HG03103 (cell line): ENCODE data around the gene SKAP1.
A peak's percentile ranks its signal among the peaks of the same experiment; 100 is the strongest.

Experiments used
- ATAC-seq: cut with Tn5 transposase; IDR thresholded peaks from one replicate; pipeline ENCODE4 v1.9.1; 2021; ENCODE audit warnings: low read depth; ENCODE audit not compliant: unreplicated experiment

Gene SKAP1

DNA sequence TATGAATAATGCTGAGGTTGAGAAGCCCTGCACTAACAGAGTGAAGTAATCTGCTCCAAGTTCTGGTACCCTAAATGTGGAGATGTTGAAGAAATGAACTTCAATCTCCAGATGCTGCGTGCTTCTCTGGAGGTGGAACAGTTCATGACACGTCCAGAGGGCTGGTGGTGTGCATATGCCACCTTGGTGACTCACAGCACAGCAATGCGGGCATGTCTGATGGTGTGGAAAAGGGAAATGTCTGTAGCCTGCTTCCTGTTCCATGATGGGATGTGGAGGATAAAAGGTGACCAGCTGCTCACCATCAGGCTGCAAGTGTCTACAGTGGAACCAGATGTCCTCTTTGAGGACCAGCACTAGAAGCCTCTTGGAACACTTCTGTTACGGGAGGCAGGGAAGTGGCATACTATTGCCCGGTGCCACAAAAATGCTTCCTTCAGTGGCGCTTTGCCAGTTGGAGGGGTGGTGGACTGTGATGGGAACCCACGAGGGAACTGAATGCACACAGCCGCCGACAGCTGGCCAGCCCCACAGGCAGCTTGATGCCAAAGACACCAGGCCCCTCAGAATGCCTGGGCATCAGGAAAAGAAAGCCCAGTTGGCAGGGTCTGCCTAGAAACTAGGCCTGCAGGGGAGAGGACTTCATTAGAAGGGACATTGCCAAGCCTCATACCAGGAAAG is 302.5 kb downstream of the SKAP1 start:
- ATAC-seq = no peak

DNA sequence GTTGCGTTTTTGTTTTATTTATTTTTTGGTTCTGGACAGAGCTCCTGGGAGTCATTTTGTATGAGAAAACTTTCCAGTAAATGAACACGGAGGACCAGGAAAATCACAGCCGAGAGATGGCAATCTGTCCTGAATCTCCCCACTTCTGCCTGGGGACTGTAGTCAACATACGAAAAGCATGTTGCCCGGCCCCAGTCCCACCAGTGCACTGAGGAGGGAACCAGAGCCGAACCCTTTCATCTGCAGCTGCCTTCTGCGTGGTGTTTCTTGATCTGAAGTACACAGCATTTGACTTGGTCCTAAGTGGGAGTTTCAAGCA is 303.5 kb downstream of the SKAP1 start:
- no peak for ATAC-seq

DNA sequence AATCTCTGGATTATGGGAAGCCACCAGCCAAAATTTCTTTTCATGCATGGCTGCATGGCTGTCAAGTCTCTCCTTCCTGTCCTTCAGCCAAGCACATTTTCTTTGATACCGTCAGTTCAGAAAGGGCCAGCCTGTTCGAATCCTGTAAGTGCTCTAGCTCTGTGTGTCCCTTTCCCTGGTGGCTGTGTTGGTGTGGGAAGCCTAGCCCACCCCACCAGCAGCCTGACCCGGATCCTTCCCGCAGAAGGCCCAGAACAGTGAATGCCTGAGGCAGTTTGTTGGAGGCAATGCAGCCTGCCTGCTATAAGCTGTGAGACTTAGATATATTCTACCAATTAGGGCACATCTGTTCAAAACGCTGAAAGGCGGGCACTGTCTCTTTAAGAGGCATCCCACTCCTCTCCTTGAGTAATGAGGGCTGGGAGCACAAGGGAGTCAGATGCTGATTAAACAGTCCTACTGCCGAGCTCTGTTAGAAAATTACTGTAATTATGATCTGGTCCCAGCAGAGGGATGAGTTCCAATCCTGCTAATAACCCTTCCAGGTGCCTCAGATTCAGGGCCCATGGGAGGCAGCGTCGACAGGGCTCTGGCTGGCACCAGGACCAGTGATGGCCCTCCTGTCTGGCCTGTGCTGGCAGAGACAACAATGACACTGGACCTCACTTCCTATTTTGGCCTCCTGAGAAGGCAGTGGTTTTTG is 304.0 kb downstream of the SKAP1 start:
- no peak for ATAC-seq

DNA sequence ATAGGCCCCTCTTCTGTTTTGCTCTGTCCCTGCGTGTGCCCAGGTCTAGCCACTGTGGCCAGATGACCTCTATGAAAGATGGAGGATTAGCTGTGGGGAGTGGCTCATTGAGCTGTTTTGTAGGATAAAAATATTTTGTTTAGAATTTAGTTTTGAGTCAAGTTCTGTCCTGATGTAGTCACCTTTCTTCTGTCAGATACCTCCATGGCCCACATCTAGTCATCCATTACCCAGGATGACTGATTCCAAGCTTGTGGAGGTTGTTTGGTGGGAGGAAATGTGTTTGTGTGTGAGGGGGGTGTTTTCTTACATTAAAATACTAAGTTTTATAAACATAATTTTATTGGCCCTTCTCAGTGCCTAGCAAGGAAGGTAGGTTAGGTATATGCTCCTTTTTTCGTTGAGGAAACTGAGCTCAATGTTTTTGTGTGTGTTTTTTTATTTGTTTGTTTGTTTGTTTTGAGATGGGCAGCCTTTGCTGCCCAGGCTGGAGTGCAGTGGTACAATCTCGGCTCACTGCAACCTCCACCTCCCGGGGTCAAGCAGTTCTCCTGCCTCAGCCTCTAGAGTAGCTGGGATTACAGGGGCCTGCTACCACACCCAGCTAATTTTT is 306.1 kb downstream of the SKAP1 start:
- no peak for ATAC-seq

DNA sequence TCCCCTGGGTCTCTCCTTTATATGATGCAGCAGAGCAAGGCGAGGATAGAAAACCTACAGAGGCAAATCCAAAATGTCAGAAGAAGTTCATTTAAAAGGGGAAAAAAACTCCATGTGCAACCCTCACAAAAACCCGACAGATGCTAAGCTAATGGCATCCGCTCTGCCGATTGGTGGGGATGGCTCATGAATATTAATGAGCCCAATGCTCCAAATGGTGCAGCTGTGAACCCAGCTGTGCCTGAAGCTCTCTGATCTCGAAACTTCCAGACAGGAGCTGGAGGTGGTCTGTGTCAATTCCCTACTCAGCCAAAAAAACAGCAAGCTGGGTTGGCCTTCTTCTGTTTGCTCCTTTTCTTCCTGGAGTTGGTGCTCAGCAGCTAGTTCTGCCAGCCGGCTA is 306.9 kb downstream of the SKAP1 start:
- no peak for ATAC-seq

DNA sequence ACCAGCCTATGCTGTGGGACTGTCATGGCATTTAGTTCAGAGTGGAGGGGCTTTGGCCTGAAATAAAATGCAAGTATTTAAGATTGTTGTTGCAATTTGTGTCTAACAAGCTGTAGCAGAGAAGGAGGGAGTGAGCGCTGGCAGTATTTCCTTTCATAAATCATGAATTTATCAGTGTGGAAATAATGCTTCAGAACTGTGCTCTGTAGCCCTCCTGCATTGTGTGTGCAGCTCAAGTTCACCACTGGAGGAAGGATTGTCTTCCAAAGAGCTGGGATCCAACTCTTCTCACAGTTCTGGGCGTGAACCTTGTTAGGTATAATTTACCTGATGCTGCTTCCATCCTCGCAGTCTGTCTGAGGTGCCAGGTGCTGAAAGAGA is 307.4 kb downstream of the SKAP1 start:
- no peak for ATAC-seq

DNA sequence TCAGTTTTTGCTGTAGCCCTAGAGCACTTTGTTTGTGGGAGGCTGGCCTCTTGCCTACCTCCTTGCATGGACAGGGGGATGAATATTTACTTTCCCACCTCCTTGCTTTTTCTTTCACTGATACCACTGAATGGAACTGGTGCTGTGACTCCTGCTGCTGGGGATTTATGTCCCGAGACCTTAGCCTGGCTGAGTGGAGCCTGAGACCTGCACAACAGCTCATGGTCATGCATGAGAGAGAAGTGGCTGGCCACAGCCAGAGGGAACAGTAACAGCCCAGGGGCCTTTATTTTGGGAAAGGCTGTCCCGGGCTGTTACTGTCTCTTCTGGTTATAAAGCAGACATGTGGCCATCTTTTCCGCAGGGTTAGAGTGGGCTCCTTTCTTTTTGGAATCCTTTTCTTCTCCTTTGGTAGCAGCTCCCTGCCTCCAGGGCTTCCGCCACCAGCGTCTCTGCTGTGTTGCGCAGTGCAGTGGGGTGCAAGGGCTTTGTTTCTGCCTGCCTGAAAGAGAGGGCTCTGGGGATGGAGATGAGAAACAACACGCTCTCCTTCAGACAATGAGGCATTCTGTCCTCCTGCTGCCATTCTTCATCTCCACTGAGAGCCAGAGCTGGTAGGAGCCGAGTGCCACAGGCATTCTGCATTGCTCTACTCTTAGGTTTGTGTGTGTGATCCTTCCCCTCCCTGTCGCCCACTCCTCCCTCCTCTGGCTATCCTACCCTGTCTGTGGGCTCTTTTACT is 307.9 kb downstream of the SKAP1 start:
- ATAC-seq = no peak

DNA sequence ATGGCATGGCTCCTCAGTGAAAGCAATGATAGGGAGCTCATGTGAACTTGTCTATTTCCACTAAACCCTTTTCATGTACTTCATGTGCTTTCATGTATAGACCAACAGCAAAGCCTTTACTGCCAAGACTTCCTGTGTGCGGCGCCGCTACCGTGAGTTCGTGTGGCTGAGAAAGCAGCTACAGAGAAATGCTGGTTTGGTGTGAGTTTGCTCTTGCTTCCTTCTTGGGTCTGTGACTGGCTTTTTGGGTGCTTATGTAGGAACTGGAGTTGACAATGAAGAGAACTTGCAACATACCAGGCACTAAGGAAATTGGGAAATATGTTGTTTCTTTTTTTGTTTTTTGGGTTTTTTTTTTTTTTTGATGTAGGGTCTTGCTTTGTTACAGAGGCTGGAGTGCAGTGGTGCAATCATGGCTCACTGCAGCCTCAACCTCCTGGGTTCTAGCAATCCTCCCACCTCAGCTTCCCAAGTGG is 316.8 kb downstream of the SKAP1 start:
- ATAC-seq = peak; percentile 46

DNA sequence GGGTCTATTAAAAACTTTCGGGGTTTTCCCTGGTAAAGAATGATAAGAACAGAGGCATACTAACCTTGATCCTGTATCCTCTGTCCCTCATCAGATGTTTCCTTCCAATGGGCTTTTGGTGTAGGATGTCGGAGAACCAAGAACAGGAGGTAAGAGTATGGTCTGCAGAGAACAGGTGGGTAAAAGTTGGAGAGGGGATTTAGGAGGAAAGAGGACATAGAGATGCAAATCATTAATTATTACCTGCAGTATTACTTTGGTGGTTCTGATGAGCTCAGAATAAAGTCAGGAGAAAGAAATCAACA is 318.1 kb downstream of the SKAP1 start:
- no peak for ATAC-seq

DNA sequence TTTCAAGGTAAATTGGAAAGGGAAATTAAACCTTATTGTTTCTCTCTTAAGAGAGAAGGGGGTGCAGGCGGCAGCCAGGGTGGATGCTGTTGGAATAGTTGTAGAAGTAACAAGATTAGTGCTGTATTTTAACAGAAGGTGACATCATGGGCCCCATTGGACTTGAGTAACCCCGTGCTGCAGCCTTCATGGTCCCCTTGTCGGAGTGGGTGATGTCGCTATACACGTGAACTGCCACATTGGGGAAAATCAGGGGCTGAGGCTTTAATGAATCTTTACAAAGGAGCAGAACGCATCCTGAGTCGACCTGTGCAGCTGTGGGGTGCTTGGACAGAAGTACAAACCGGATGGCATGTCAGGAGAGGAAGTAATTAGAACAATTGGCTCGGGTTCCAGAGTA is 319.3 kb downstream of the SKAP1 start:
- ATAC-seq = no peak

DNA sequence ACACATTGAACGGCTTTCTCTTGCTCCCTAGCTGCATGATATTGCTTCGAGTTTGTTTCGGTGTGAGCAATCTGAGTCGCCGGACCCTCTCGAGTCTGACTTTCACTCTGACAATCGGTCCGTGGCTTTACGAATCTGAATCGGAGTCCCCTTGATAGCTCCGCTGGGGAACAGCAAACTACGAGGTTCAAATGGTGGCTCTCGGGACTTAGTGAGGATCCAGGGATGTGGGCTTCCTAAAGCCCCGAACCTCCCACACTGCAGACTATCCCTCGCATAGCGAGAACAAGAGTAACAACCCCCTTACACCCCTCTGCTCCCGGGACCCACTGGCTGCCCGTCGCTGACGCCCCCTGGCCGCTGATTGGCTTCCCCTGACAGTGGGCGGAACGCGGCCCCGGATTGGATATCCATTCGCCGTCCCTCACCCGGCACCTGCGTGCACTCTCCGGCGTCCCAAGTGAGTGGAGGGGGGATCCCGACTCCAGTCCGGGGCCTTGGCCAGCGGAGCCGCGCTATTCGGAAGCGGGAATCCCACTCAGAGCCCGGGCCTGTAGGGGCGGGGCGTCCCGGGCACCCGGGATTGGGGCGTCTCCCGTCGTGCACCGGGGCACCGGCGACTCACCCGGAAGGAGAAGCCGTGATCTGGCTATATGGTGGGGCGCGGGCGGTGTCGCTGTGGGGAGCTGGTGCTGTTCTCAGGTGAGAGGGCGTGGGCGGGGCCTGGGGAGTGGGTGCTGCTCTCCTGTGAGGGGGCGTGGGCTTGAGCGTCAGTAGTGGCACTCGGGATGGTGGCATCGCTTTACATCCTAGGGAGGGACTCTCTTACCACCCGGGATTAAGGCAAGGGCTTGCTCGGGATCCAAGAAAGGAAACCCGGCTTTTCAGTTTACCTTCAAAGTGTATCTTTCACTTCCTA is 322.6 kb downstream of the SKAP1 start, which contains the start of gene SNX11:
SNX11 (plus strand) TSS at position 630 of the 919 bp plus-strand sequence. CDS start 4,278 bp downstream, outside the sequence.
- peak; percentile 65 for ATAC-seq

DNA sequence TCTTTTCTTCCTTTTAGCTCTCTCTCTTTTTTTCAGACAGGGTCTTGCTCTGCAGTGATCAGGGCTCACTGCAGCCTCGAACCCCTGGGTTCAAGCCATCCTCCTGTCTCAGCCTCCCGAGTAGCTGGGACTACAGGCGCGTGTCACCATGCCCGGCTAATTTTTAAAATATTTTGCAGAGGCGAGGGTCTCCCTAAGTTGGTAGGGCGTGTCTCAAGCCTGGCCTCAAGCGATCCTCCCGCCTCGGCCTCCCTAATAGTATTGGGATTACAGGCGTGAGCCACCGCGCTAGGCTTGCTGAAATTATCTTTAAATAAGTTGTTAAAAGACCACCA is 323.2 kb downstream of the SKAP1 start:
- no peak for ATAC-seq

DNA sequence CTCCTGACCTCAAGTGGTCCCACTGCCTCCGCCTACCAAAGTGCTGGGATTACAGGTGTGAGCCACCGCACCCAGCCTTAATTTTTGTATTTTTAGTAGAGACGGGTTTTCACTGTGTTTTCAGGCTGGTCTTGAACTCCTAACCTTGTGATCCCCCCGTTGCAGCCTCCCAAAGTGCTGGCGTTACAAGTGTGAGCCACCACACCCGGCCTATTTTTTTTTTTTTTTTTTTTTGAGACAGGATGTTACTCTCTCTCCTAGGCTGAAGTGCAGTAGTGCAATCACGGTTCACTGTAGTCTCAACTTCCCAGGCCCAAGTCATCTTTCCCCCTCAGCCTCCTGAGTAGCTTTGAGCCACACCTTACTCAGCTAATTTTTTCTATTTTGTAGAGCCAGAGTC is 325.6 kb downstream of the SKAP1 start:
- no peak for ATAC-seq

DNA sequence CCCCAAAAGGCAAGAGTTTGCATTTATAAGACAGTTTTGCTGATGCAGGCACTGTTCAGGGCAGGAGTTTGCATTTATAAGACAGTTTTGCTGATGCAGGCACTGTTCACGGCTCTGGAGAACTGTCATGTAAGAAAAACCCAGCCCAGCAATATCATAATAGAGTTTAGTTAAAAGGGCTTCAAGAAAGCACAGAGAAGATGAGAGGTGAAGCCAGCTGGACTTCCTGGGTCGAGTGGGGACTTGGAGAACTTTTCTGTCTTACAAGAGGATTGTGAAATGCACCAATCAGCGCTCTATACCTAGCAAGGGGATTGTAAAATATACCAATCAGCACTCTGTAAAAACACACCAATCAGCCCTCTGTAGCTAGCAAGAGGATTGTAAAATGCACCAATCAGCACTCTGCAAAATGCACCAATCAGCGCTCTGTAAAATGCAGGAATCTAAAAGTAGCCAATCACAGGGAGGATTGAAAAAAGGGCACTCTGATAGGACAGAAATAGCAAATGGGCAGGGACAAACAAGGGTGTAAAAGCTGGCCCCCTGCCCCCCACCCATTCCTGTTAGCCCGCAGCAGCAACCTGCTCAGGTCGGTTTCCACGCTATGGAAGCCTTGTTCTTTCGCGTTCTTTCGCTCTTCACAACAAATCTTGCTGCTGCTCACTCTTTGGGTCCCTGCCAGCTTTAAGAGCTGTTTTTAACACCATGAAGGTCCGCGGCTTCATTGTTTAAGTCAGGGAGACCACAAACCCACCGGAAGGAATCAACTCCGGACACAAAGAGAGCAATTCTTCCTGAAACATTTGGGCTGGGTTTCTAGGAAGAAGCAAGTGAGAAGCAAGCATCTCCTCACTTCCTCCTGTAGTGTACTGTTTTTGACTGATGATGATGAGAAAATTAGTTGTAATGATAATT is 327.0 kb downstream of the SKAP1 start:
- ATAC-seq = no peak

DNA sequence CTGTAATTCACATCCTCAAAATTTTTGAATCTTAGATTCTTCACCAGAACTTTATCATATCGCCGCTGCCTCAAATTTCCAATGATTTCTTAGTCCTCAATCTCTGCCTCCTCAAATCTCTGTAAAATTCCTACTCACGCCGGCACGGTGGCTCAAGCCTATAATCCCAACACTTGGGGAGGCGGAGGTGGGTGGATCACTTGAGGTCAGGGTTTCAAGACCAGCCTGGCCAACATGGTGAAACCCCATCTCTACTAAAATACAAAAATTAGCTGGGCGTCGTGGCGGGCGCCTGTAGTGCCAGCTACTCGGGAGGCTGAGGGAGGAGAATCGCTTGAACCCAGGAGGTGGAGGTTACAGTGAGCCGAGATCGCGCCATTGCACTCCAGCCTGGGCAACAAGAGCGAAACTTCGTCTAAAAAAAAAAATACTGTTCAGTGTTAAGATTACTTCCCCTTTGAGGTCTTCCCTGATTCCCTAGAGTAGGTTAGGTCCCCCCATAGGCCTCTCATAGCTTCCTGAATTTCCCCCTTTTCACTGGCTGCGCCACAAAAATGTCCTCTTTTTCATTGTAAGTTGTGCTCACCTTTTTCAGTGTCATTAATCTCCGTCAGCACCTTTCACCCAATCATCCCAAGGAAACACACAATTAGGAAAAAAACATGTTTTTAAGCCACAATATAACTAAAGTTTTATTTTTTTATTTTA is 327.8 kb downstream of the SKAP1 start:
- ATAC-seq = no peak

DNA sequence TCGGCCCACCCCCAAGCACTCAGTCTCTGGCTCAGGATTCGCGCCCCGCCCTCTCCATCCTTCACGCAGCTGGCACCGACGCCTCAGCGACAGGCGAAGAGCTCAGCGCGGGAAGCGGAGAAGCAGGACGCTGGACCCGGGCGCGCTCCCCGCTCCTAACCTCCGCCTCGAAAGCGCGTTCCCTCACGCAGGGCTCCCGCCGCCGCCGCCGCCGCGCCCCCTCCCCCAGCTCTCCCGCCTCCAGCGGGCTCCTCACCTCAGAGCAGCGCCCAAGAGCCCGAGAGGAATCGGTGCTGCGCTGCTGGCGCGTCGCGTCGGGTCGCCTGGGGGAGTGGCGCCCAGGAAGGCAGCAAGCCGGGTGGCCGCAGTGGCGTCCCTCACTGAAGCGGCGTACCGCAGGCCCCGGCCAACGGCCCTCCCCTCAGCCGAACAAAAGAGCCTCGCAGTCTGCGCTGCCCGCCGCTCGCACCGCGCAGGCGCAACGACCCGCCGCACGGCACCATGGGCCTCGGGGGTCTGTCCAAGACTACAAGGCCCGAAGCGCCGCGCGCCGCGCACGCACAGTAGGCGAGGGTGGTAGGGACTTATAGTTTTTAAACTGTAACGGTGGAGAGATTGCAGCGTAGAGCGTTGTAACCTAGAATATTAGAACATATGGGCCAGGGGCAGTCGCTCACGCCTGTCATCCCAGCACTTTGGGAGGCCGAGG is 328.8 kb downstream of the SKAP1 start, which contains the start of gene CBX1:
CBX1 (minus strand) TSS at position 467 of the 709 bp plus-strand sequence. CDS start 24,474 bp downstream, outside the sequence.
- peak; percentile 73 for ATAC-seq

DNA sequence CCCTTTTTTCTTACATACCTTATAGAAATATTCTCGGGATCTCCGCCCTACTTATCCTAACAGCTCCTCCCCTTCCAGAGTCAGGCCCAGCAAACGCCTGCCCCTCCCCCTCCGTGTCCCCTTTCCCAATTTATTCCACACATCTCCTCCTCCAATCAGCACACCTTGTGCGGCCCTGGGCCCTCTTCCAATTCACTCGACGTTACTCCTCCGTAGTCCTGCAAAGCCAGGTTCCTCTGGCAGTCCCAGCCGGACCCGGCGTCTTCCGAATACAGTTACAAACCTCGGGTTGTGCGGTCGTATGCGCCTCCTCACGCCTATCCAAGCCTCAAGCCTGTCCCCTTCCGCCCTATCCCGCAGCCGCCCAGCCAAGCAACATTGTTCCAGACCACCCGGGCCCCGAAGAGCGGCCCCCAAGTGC is 329.4 kb downstream of the SKAP1 start:
- ATAC-seq = no peak

DNA sequence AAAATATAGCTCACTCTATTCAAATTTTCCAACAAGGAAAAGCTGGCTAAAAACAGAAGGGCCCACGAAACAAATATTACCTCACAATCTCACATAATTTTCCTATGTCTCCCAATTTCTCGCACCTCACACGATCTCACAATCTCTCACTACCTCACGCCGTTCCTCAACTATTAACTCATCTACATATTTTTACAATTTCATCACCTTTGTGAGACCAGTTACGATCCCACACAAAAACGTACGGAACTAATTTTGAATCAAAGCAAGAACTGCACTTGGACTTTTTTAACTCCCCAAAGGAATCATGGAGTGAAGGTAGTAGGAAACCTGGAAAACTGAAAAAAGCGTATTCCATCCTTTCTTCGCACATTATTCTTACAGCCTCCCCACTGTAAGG is 329.9 kb downstream of the SKAP1 start:
- no peak for ATAC-seq
